LNCaP clone FGC (cell line): ENCODE measurements around the gene WDFY3.

Source experiments
- DNase-seq: peaks from one replicate; pipeline ENCODE4 v3.0.0-alpha.2; 2011; ENCODE audit warnings: low read depth
- H3K4me3 ChIP-seq: 2 replicates; pipeline ENCODE4 v1.5.1; 2011; ENCODE audit warnings: mild to moderate bottlenecking, low read depth, low read length, control low read depth
- CTCF ChIP-seq: IDR thresholded peaks from 2 replicates; pipeline ENCODE4 v1.5.1; 2012; ENCODE audit warnings: mild to moderate bottlenecking; ENCODE audit not compliant: control insufficient read depth, insufficient read depth; ENCODE audit errors: extremely low read depth

The WDFY3 gene

GRCh38 chr4:84737656-84738055, 228.8 kb downstream of the WDFY3 start:
- no peak for DNase-seq

GRCh38 chr4:84734037-84734436, 232.5 kb downstream of the WDFY3 start:
- no peak for TF ChIP-seq CTCF
- no peak overlapping the region for H3K4me3 ChIP-seq
- no peak for DNase-seq

More at GRCh38 chr4:84737656-84738055, 228.8 kb downstream of the WDFY3 start:
- TF ChIP-seq CTCF, result no peak
- no peak overlapping the region for H3K4me3 ChIP-seq

GRCh38 chr4:84733343-84734033, 233.0 kb downstream of the WDFY3 start:
- no peak for TF ChIP-seq CTCF
- no peak for DNase-seq

GRCh38 chr4:84730375-84730774, 236.1 kb downstream of the WDFY3 start:
- no peak for DNase-seq
- H3K4me3 ChIP-seq, result no peak overlapping the region
- TF ChIP-seq CTCF, result no peak

More at GRCh38 chr4:84733343-84734033, 233.0 kb downstream of the WDFY3 start:
- no peak overlapping the region for H3K4me3 ChIP-seq

GRCh38 chr4:84727491-84727890, 239.0 kb downstream of the WDFY3 start:
- H3K4me3 ChIP-seq, result no peak overlapping the region
- TF ChIP-seq CTCF, result no peak
- no peak for DNase-seq

GRCh38 chr4:84726356-84726755, 240.1 kb downstream of the WDFY3 start:
- H3K4me3 ChIP-seq, result no peak overlapping the region
- TF ChIP-seq CTCF, result no peak
- no peak for DNase-seq

GRCh38 chr4:84722720-84723119, 243.8 kb downstream of the WDFY3 start:
- no peak overlapping the region for H3K4me3 ChIP-seq
- TF ChIP-seq CTCF, result no peak
- no peak for DNase-seq
